H1 (cell line): ENCODE data around the gene DENND6B. TPM values are rescaled to one million over a fixed set of nuclear protein-coding genes. Genes with fewer than 3 reads are reported as not detected.

Experiments used
- CTCF ChIA-PET: fragments of 300-600 bp; sonication (Branson Sonifier 250); formaldehyde crosslinking; loops from one replicate; lab custom pipeline; 2021; ENCODE audit not compliant: partially characterized antibody; lab: Charles Lee
- POLR2A ChIA-PET: fragments of 300-600 bp; sonication (Branson Sonifier 250); formaldehyde crosslinking; loops from one replicate; lab custom pipeline; 2021; ENCODE audit warnings: inconsistent platforms; ENCODE audit not compliant: partially characterized antibody; lab: Charles Lee
- DNase-seq, 2 experiments: peaks; one replicate each; pipeline versions ENCODE4 v3.0.0 to v3.0.0-alpha.2; 2010 to 2022; ENCODE audit warnings: low spot score in 2 of 2, low read depth in 1 of 2, mixed read lengths in 1 of 2
- FAIRE-seq: peaks from 2 replicates; lab custom pipeline; 2011; peaks lifted over from hg19 to GRCh38; lab: Jason Lieb, UNC
- H2AFZ ChIP-seq: 2 replicates; pipeline ENCODE4 v1.8.1; 2012; ENCODE audit warnings: low read length, inconsistent platforms
- H2AK5ac ChIP-seq: 2 replicates; pipeline ENCODE4 v1.6.1; 2013; ENCODE audit warnings: low read depth, low read length
- H2BK120ac ChIP-seq: replicated peaks from 2 replicates; pipeline ENCODE3; 2013; ENCODE audit warnings: low read depth, low read length, inconsistent platforms
- H2BK12ac ChIP-seq: 2 replicates; pipeline ENCODE4 v1.6.1; 2013; ENCODE audit warnings: low read depth, low read length
- H2BK15ac ChIP-seq: 2 replicates; pipeline ENCODE4 v1.6.1; 2013; ENCODE audit warnings: low read length
- H2BK20ac ChIP-seq: 2 replicates; pipeline ENCODE4 v1.6.1; 2013; ENCODE audit warnings: low read length
- H2BK5ac ChIP-seq: 2 replicates; pipeline ENCODE4 v1.6.1; 2013; ENCODE audit warnings: low read depth, low read length
- H3K14ac ChIP-seq: 2 replicates; pipeline ENCODE4 v1.6.1; 2013; ENCODE audit warnings: inconsistent platforms; ENCODE audit not compliant: insufficient read length
- H3K18ac ChIP-seq: 2 replicates; pipeline ENCODE4 v1.6.1; 2013; ENCODE audit warnings: low read length; ENCODE audit errors: extremely low read depth
- H3K23ac ChIP-seq: 2 replicates; pipeline ENCODE4 v1.6.1; 2013; ENCODE audit warnings: inconsistent platforms; ENCODE audit not compliant: insufficient read length
- H3K23me2 ChIP-seq: 2 replicates; pipeline ENCODE4 v1.6.1; 2013; ENCODE audit warnings: low read depth, low read length
- H3K27ac ChIP-seq: 2 replicates; pipeline ENCODE4 v1.6.1; 2011; ENCODE audit warnings: low read depth, low read length, inconsistent platforms
- H3K27me3 ChIP-seq, 4 experiments: replicated peaks in 1 of 4; 1 replicate in 1 of 4; 2 replicates in 3 of 4; pipeline versions ENCODE4 v1.6.1 to v1.8.1; 2011 to 2013; ENCODE audit warnings: low read length in 3 of 4, mild to moderate bottlenecking in 3 of 4, inconsistent platforms in 2 of 4, mixed read lengths in 2 of 4, moderate library complexity in 1 of 4; ENCODE audit not compliant: control insufficient read depth in 3 of 4, insufficient read depth in 3 of 4; ENCODE audit errors: extremely low read depth in 1 of 4
- H3K36me3 ChIP-seq, 4 experiments: 2 replicates each; pipeline versions ENCODE4 v1.6.1 to v1.8.1; 2011 to 2013; ENCODE audit warnings: mild to moderate bottlenecking in 4 of 4, low read length in 3 of 4, moderate library complexity in 2 of 4, control low read depth in 1 of 4, inconsistent platforms in 1 of 4; ENCODE audit not compliant: insufficient read depth in 4 of 4, control insufficient read depth in 2 of 4
- H3K4ac ChIP-seq: replicated peaks from 2 replicates; pipeline ENCODE3; 2013; ENCODE audit warnings: low read length, low read depth, mixed read lengths, inconsistent platforms; ENCODE audit not compliant: insufficient read length
- H3K4me1 ChIP-seq, 4 experiments: replicated peaks in 1 of 4; 1 replicate in 1 of 4; 2 replicates in 3 of 4; pipeline versions ENCODE4 v1.6.1 to v1.8.1; 2011 to 2013; ENCODE audit warnings: low read length in 3 of 4, inconsistent platforms in 2 of 4, mixed read lengths in 1 of 4; ENCODE audit not compliant: insufficient read depth in 4 of 4, control insufficient read depth in 3 of 4
- H3K4me2 ChIP-seq, 2 experiments: 2 replicates each; pipeline versions ENCODE4 v1.6.1 to v1.8.1; 2011 to 2013; ENCODE audit warnings: low read depth in 2 of 2, low read length in 2 of 2, control low read depth in 1 of 2, inconsistent platforms in 1 of 2, mild to moderate bottlenecking in 1 of 2; ENCODE audit not compliant: insufficient read depth in 1 of 2
- H3K4me3 ChIP-seq, 4 experiments: fragments of 200-600, 300-600 bp in 1 of 4; sonication (generic), shearing (Covaris generic), sonication (Bioruptor Twin) in 1 of 4; 2 replicates each; pipeline versions ENCODE4 v1.5.1 to v1.8.1; 2011 to 2016; ENCODE audit warnings: low read length in 4 of 4, low read depth in 3 of 4, control low read depth in 2 of 4, inconsistent platforms in 2 of 4, mild to moderate bottlenecking in 2 of 4, mixed read lengths in 1 of 4, moderate library complexity in 1 of 4; ENCODE audit not compliant: insufficient read depth in 2 of 4; ENCODE audit errors: extremely low read depth in 1 of 4
- H3K56ac ChIP-seq: replicated peaks from 2 replicates; pipeline ENCODE3; 2013; ENCODE audit warnings: low read depth, mild to moderate bottlenecking, mixed read lengths, low read length, inconsistent platforms; ENCODE audit not compliant: insufficient read length
- H3K79me1 ChIP-seq: 2 replicates; pipeline ENCODE4 v1.6.1; 2013; ENCODE audit warnings: low read depth, low read length, control low read depth
- H3K79me2 ChIP-seq, 2 experiments: 2 replicates each; pipeline versions ENCODE4 v1.6.1 to v1.8.1; 2012 to 2013; ENCODE audit warnings: low read length in 2 of 2, mild to moderate bottlenecking in 2 of 2, inconsistent platforms in 1 of 2; ENCODE audit not compliant: insufficient read depth in 2 of 2, control insufficient read depth in 1 of 2
- H3K9ac ChIP-seq, 4 experiments: replicated peaks in 1 of 4; 1 replicate in 1 of 4; 2 replicates in 3 of 4; pipeline versions ENCODE4 v1.6.1 to v1.8.1; 2011 to 2013; ENCODE audit warnings: low read depth in 3 of 4, low read length in 3 of 4, control low read depth in 2 of 4, mild to moderate bottlenecking in 2 of 4, moderate library complexity in 2 of 4, inconsistent platforms in 1 of 4; ENCODE audit errors: extremely low read depth in 1 of 4
- H3K9me3 ChIP-seq, 2 experiments: 2 replicates each; pipeline versions ENCODE4 v1.6.1 to v1.8.1; 2012 to 2013; ENCODE audit warnings: mild to moderate bottlenecking in 2 of 2, moderate library complexity in 2 of 2, control low read depth in 1 of 2, inconsistent platforms in 1 of 2, low read depth in 1 of 2, low read length in 1 of 2, mixed read lengths in 1 of 2; ENCODE audit not compliant: insufficient read depth in 2 of 2
- H4K20me1 ChIP-seq, 2 experiments: replicated peaks in 1 of 2; 2 replicates each; pipeline versions ENCODE3 to v1.8.1; 2011 to 2013; ENCODE audit warnings: inconsistent platforms in 2 of 2, low read length in 2 of 2, mild to moderate bottlenecking in 1 of 2; ENCODE audit not compliant: insufficient read depth in 2 of 2, control insufficient read depth in 1 of 2
- H4K5ac ChIP-seq: 2 replicates; pipeline ENCODE4 v1.6.1; 2013; ENCODE audit warnings: low read length, low read depth, mixed read lengths, inconsistent platforms; ENCODE audit not compliant: insufficient read length
- H4K8ac ChIP-seq: 2 replicates; pipeline ENCODE4 v1.8.0; 2013; ENCODE audit warnings: mild to moderate bottlenecking, moderate library complexity, low read length, inconsistent platforms; ENCODE audit not compliant: insufficient read depth; ENCODE audit errors: extremely low read depth
- H4K91ac ChIP-seq: replicated peaks from 2 replicates; pipeline ENCODE3; 2013; ENCODE audit warnings: low read length, mixed read lengths, inconsistent platforms; ENCODE audit not compliant: insufficient read length
- CTCF ChIP-seq, 3 experiments: IDR thresholded peaks; 1 replicate in 2 of 3; 2 replicates in 1 of 3; pipeline versions ENCODE4 v1.5.1 to v1.6.1; 2011; ENCODE audit warnings: low read length in 3 of 3, mild to moderate bottlenecking in 3 of 3, inconsistent platforms in 2 of 3, low read depth in 1 of 3, moderate library complexity in 1 of 3; ENCODE audit not compliant: insufficient read depth in 1 of 3; ENCODE audit errors: control extremely low read depth in 1 of 3
- EZH2 ChIP-seq: fragments of 200-600 bp; sonication (generic); IDR thresholded peaks from 2 replicates; pipeline ENCODE4 v1.7.1; 2012; ENCODE audit warnings: low read depth, mild to moderate bottlenecking, moderate library complexity, low read length, inconsistent platforms; ENCODE audit not compliant: severe bottlenecking
- KDM1A ChIP-seq: fragments of 200-600, 300-600 bp; sonication (generic); IDR thresholded peaks from 2 replicates; pipeline ENCODE4 v1.7.1; 2016; ENCODE audit warnings: mild to moderate bottlenecking, low read length, borderline replicate concordance
- KDM4A ChIP-seq: IDR thresholded peaks from one replicate; pipeline ENCODE4 v1.7.1; 2012; ENCODE audit warnings: low read depth, mild to moderate bottlenecking, moderate library complexity, low read length, inconsistent platforms; ENCODE audit not compliant: severe bottlenecking
- NANOG ChIP-seq: IDR thresholded peaks from 2 replicates; pipeline ENCODE4 v1.6.1; 2011; ENCODE audit warnings: low read length, low read depth, mild to moderate bottlenecking, inconsistent platforms; ENCODE audit not compliant: insufficient read depth, poor library complexity, severe bottlenecking
- SIRT6 ChIP-seq: IDR thresholded peaks from one replicate; pipeline ENCODE4 v1.7.1; 2012; ENCODE audit warnings: low read length, inconsistent platforms
- TAF7 ChIP-seq: optimal IDR thresholded peaks from 2 replicates; pipeline ENCODE3; 2011; ENCODE audit warnings: low read depth, mild to moderate bottlenecking, inconsistent platforms, low read length, moderate library complexity, borderline replicate concordance
- WGBS, 2 experiments: shearing (Covaris generic) in 1 of 2; methylation state at CpG; one replicate each; pipeline versions ENCODE4 v1.1.6 to v1.1.7; 2013 to 2015; ENCODE audit warnings: low lambda C conversion rate in 2 of 2, mixed read lengths in 2 of 2, inconsistent platforms in 1 of 2, low coverage in 1 of 2, missing lambda C conversion rate in 1 of 2; ENCODE audit not compliant: insufficient replicate concordance in 2 of 2, insufficient coverage in 1 of 2, insufficient read length in 1 of 2; ENCODE audit errors: extremely low coverage in 1 of 2, missing lambda C conversion rate in 1 of 2; 5-methylcytosine and 5-hydroxymethylcytosine counted together
- polyA plus RNA-seq, 7 experiments: library from polyadenylated mRNA; depleted of rRNA in 3 of 7; stranded (reverse) in 5 of 7; unstranded in 2 of 7; fragments of >200 nt in 5 of 7; fragments of 200-250 nt in 2 of 7; gene quantifications; 1 replicate in 5 of 7; 2 replicates in 1 of 7; 4 replicates in 1 of 7; pipeline versions ENCODE4 v1.2.1 to v1.2.3, GENCODE V29; 2011 to 2013; ENCODE audit warnings: missing spikeins in 2 of 7, mixed read lengths in 2 of 7
- total RNA-seq: library from RNA; stranded (reverse); fragmentation: NEBNext Ultra II Directional; extraction: Animal tissue kit (Norgen Biotek cat#: 25700); gene quantifications from 2 replicates; pipeline ENCODE4 v1.2.1, GENCODE V29; 2021

DENND6B gene
- total and polyA plus RNA-seq, 2 of the 8 experiments (the other 6 are each of a cell fraction or from before 2014, with no cell fraction given), result 1.1 to 1.9 TPM

GRCh38 chr22:50305393-50305922 lies 21.4 kb downstream of the DENND6B start:
- no peak overlapping the region for H3K9ac ChIP-seq
- H3K79me2 ChIP-seq, result peaks cover 0 to 8% of the 10 kb centered on the region in 2 experiments; a peak in 2 of 4 replicates
- DNase-seq (no peak), FAIRE-seq (no peak)
- peak overlapping the region; percentile 53 for H4K8ac ChIP-seq
- H4K91ac ChIP-seq, result peak overlapping the region; percentile 61
- H3K56ac ChIP-seq, result no peak overlapping the region
- H3K14ac ChIP-seq, result no peak overlapping the region
- CTCF ChIA-PET, result interaction anchor here (1.0 to 3.2 kb wide), 7 partner anchors 8 to 53 kb away, joined by 3 to 16 read pairs (median 7); no protein-coding TSS in a partner anchor
- no peaks in the 10 kb centered on the region for H3K36me3 ChIP-seq
- H3K23me2 ChIP-seq, result peaks cover 4% of the 10 kb centered on the region; the same call in 1 of the 2 replicates
- no peak for TF ChIP-seq KDM4A
- no peak for TF ChIP-seq NANOG
- no peak for TF ChIP-seq CTCF (IDR thresholded peaks at IDR 0.05; ENCODE audit: control extremely low read depth in 1 of 3, insufficient read depth in 1 of 3, low read depth in 1 of 3, low read length in 3 of 3)
- TF ChIP-seq SIRT6, result no peak
- TF ChIP-seq KDM1A, result peak; percentile 40; the same call in 1 of the 2 replicates
- no peak for TF ChIP-seq TAF7
- TF ChIP-seq EZH2, result no peak
- TF ChIP-seq, all 59 proteins: peak for 1
- POLR2A ChIA-PET, result interaction anchor here (0.7 to 2.4 kb wide), 2 partner anchors 11 to 16 kb away, joined by 3 to 15 read pairs; no protein-coding TSS in a partner anchor
- H2BK15ac ChIP-seq, result peak overlapping the region; percentile 92; the same call in 1 of the 2 replicates
- H3K79me1 ChIP-seq, result peaks cover 4% of the 10 kb centered on the region
- 0 out of 2 replicates have a peak overlapping the region, but pooled peaks have one; percentile 39 for H2BK5ac ChIP-seq
- H3K4me3 ChIP-seq, result peak overlapping the region in 3 of 4 experiments; percentile 65 to 70 (median 68); a peak in 2 of 8 replicates
- no peak overlapping the region for H2AFZ ChIP-seq
- H3K27me3 ChIP-seq, result no peaks in the 10 kb centered on the region; a peak in 2 of 7 replicates
- H2BK120ac ChIP-seq, result peak overlapping the region; percentile 43
- H3K4ac ChIP-seq, result no peak overlapping the region
- H3K4me1 ChIP-seq, result peaks cover 3 to 38% (median 25%) of the 10 kb centered on the region in 4 experiments
- 88% methylated on average over 14 of the region's 14 CpGs; no CpG with 5 or more reads in 1 of the 2 experiments for WGBS, 2 experiments
- peak overlapping the region; percentile 53 to 80; a peak in 3 of 4 replicates for H3K4me2 ChIP-seq
- H4K20me1 ChIP-seq, result peaks cover 8 to 24% of the 10 kb centered on the region in 2 experiments
- H2BK12ac ChIP-seq, result no peak overlapping the region; the same call in 1 of the 2 replicates
- H2BK20ac ChIP-seq, result no peak overlapping the region
- H3K27ac ChIP-seq, result peak overlapping the region; percentile 28; the same call in 1 of the 2 replicates
- H3K23ac ChIP-seq, result no peak overlapping the region
- peak overlapping the region; percentile 54 for H2AK5ac ChIP-seq
- no peaks in the 10 kb centered on the region; a peak in 1 of 4 replicates for H3K9me3 ChIP-seq
- no peak overlapping the region for H4K5ac ChIP-seq
- H3K18ac ChIP-seq, result no peak overlapping the region; the same call in 1 of the 2 replicates
